H1 (cell line): Measurements from ENCODE around the gene PDE4B. TPM values are rescaled to one million over a fixed set of nuclear protein-coding genes. Genes with fewer than 3 reads are reported as not detected.

Experiments used
- CTCF ChIA-PET: fragments of 300-600 bp; sonication (Branson Sonifier 250); formaldehyde crosslinking; loops from one replicate; lab custom pipeline; 2021; ENCODE audit not compliant: partially characterized antibody; lab: Charles Lee
- POLR2A ChIA-PET: fragments of 300-600 bp; sonication (Branson Sonifier 250); formaldehyde crosslinking; loops from one replicate; lab custom pipeline; 2021; ENCODE audit warnings: inconsistent platforms; ENCODE audit not compliant: partially characterized antibody; lab: Charles Lee
- DNase-seq, 2 experiments: peaks; one replicate each; pipeline versions ENCODE4 v3.0.0 to v3.0.0-alpha.2; 2010 to 2022; ENCODE audit warnings: low spot score in 2 of 2, low read depth in 1 of 2, mixed read lengths in 1 of 2
- FAIRE-seq: peaks from 2 replicates; lab custom pipeline; 2011; peaks lifted over from hg19 to GRCh38; lab: Jason Lieb, UNC
- H2AFZ ChIP-seq: 2 replicates; pipeline ENCODE4 v1.8.1; 2012; ENCODE audit warnings: low read length, inconsistent platforms
- H2AK5ac ChIP-seq: 2 replicates; pipeline ENCODE4 v1.6.1; 2013; ENCODE audit warnings: low read depth, low read length
- H2BK120ac ChIP-seq: replicated peaks from 2 replicates; pipeline ENCODE3; 2013; ENCODE audit warnings: low read depth, low read length, inconsistent platforms
- H2BK12ac ChIP-seq: 2 replicates; pipeline ENCODE4 v1.6.1; 2013; ENCODE audit warnings: low read depth, low read length
- H2BK15ac ChIP-seq: 2 replicates; pipeline ENCODE4 v1.6.1; 2013; ENCODE audit warnings: low read length
- H2BK20ac ChIP-seq: 2 replicates; pipeline ENCODE4 v1.6.1; 2013; ENCODE audit warnings: low read length
- H2BK5ac ChIP-seq: 2 replicates; pipeline ENCODE4 v1.6.1; 2013; ENCODE audit warnings: low read depth, low read length
- H3K14ac ChIP-seq: 2 replicates; pipeline ENCODE4 v1.6.1; 2013; ENCODE audit warnings: inconsistent platforms; ENCODE audit not compliant: insufficient read length
- H3K18ac ChIP-seq: 2 replicates; pipeline ENCODE4 v1.6.1; 2013; ENCODE audit warnings: low read length; ENCODE audit errors: extremely low read depth
- H3K23ac ChIP-seq: 2 replicates; pipeline ENCODE4 v1.6.1; 2013; ENCODE audit warnings: inconsistent platforms; ENCODE audit not compliant: insufficient read length
- H3K23me2 ChIP-seq: 2 replicates; pipeline ENCODE4 v1.6.1; 2013; ENCODE audit warnings: low read depth, low read length
- H3K27ac ChIP-seq: 2 replicates; pipeline ENCODE4 v1.6.1; 2011; ENCODE audit warnings: low read depth, low read length, inconsistent platforms
- H3K27me3 ChIP-seq, 4 experiments: replicated peaks in 1 of 4; 1 replicate in 1 of 4; 2 replicates in 3 of 4; pipeline versions ENCODE4 v1.6.1 to v1.8.1; 2011 to 2013; ENCODE audit warnings: low read length in 3 of 4, mild to moderate bottlenecking in 3 of 4, inconsistent platforms in 2 of 4, mixed read lengths in 2 of 4, moderate library complexity in 1 of 4; ENCODE audit not compliant: control insufficient read depth in 3 of 4, insufficient read depth in 3 of 4; ENCODE audit errors: extremely low read depth in 1 of 4
- H3K36me3 ChIP-seq, 4 experiments: 2 replicates each; pipeline versions ENCODE4 v1.6.1 to v1.8.1; 2011 to 2013; ENCODE audit warnings: mild to moderate bottlenecking in 4 of 4, low read length in 3 of 4, moderate library complexity in 2 of 4, control low read depth in 1 of 4, inconsistent platforms in 1 of 4; ENCODE audit not compliant: insufficient read depth in 4 of 4, control insufficient read depth in 2 of 4
- H3K4ac ChIP-seq: replicated peaks from 2 replicates; pipeline ENCODE3; 2013; ENCODE audit warnings: low read length, low read depth, mixed read lengths, inconsistent platforms; ENCODE audit not compliant: insufficient read length
- H3K4me1 ChIP-seq, 4 experiments: replicated peaks in 1 of 4; 1 replicate in 1 of 4; 2 replicates in 3 of 4; pipeline versions ENCODE4 v1.6.1 to v1.8.1; 2011 to 2013; ENCODE audit warnings: low read length in 3 of 4, inconsistent platforms in 2 of 4, mixed read lengths in 1 of 4; ENCODE audit not compliant: insufficient read depth in 4 of 4, control insufficient read depth in 3 of 4
- H3K4me2 ChIP-seq, 2 experiments: 2 replicates each; pipeline versions ENCODE4 v1.6.1 to v1.8.1; 2011 to 2013; ENCODE audit warnings: low read depth in 2 of 2, low read length in 2 of 2, control low read depth in 1 of 2, inconsistent platforms in 1 of 2, mild to moderate bottlenecking in 1 of 2; ENCODE audit not compliant: insufficient read depth in 1 of 2
- H3K4me3 ChIP-seq, 4 experiments: fragments of 200-600, 300-600 bp in 1 of 4; sonication (generic), shearing (Covaris generic), sonication (Bioruptor Twin) in 1 of 4; 2 replicates each; pipeline versions ENCODE4 v1.5.1 to v1.8.1; 2011 to 2016; ENCODE audit warnings: low read length in 4 of 4, low read depth in 3 of 4, control low read depth in 2 of 4, inconsistent platforms in 2 of 4, mild to moderate bottlenecking in 2 of 4, mixed read lengths in 1 of 4, moderate library complexity in 1 of 4; ENCODE audit not compliant: insufficient read depth in 2 of 4; ENCODE audit errors: extremely low read depth in 1 of 4
- H3K56ac ChIP-seq: replicated peaks from 2 replicates; pipeline ENCODE3; 2013; ENCODE audit warnings: low read depth, mild to moderate bottlenecking, mixed read lengths, low read length, inconsistent platforms; ENCODE audit not compliant: insufficient read length
- H3K79me1 ChIP-seq: 2 replicates; pipeline ENCODE4 v1.6.1; 2013; ENCODE audit warnings: low read depth, low read length, control low read depth
- H3K79me2 ChIP-seq, 2 experiments: 2 replicates each; pipeline versions ENCODE4 v1.6.1 to v1.8.1; 2012 to 2013; ENCODE audit warnings: low read length in 2 of 2, mild to moderate bottlenecking in 2 of 2, inconsistent platforms in 1 of 2; ENCODE audit not compliant: insufficient read depth in 2 of 2, control insufficient read depth in 1 of 2
- H3K9ac ChIP-seq, 4 experiments: replicated peaks in 1 of 4; 1 replicate in 1 of 4; 2 replicates in 3 of 4; pipeline versions ENCODE4 v1.6.1 to v1.8.1; 2011 to 2013; ENCODE audit warnings: low read depth in 3 of 4, low read length in 3 of 4, control low read depth in 2 of 4, mild to moderate bottlenecking in 2 of 4, moderate library complexity in 2 of 4, inconsistent platforms in 1 of 4; ENCODE audit errors: extremely low read depth in 1 of 4
- H3K9me3 ChIP-seq, 2 experiments: 2 replicates each; pipeline versions ENCODE4 v1.6.1 to v1.8.1; 2012 to 2013; ENCODE audit warnings: mild to moderate bottlenecking in 2 of 2, moderate library complexity in 2 of 2, control low read depth in 1 of 2, inconsistent platforms in 1 of 2, low read depth in 1 of 2, low read length in 1 of 2, mixed read lengths in 1 of 2; ENCODE audit not compliant: insufficient read depth in 2 of 2
- H4K20me1 ChIP-seq, 2 experiments: replicated peaks in 1 of 2; 2 replicates each; pipeline versions ENCODE3 to v1.8.1; 2011 to 2013; ENCODE audit warnings: inconsistent platforms in 2 of 2, low read length in 2 of 2, mild to moderate bottlenecking in 1 of 2; ENCODE audit not compliant: insufficient read depth in 2 of 2, control insufficient read depth in 1 of 2
- H4K5ac ChIP-seq: 2 replicates; pipeline ENCODE4 v1.6.1; 2013; ENCODE audit warnings: low read length, low read depth, mixed read lengths, inconsistent platforms; ENCODE audit not compliant: insufficient read length
- H4K8ac ChIP-seq: 2 replicates; pipeline ENCODE4 v1.8.0; 2013; ENCODE audit warnings: mild to moderate bottlenecking, moderate library complexity, low read length, inconsistent platforms; ENCODE audit not compliant: insufficient read depth; ENCODE audit errors: extremely low read depth
- H4K91ac ChIP-seq: replicated peaks from 2 replicates; pipeline ENCODE3; 2013; ENCODE audit warnings: low read length, mixed read lengths, inconsistent platforms; ENCODE audit not compliant: insufficient read length
- ASH2L ChIP-seq: fragments of 200-600, 300-600 bp; sonication (generic); IDR thresholded peaks from one replicate; pipeline ENCODE4 v1.7.1; 2017; ENCODE audit warnings: low read length
- EGR1 ChIP-seq: IDR thresholded peaks from 2 replicates; pipeline ENCODE4 v1.6.1; 2011; ENCODE audit warnings: low read depth, low read length, borderline replicate concordance
- FOSL1 ChIP-seq: IDR thresholded peaks from 2 replicates; pipeline ENCODE4 v1.6.1; 2011; ENCODE audit warnings: mild to moderate bottlenecking, low read depth, low read length, moderate library complexity; ENCODE audit not compliant: insufficient read depth
- GABPA ChIP-seq: IDR thresholded peaks from 2 replicates; pipeline ENCODE4 v1.6.1; 2011; ENCODE audit warnings: mild to moderate bottlenecking, low read length, moderate library complexity, borderline replicate concordance; ENCODE audit not compliant: insufficient read depth
- KDM1A ChIP-seq: fragments of 200-600, 300-600 bp; sonication (generic); IDR thresholded peaks from 2 replicates; pipeline ENCODE4 v1.7.1; 2016; ENCODE audit warnings: mild to moderate bottlenecking, low read length, borderline replicate concordance
- MAFK ChIP-seq: IDR thresholded peaks from 2 replicates; pipeline ENCODE4 v1.6.1; 2012; ENCODE audit warnings: low read depth, mild to moderate bottlenecking, improper control_type of control experiment, low read length
- PHF8 ChIP-seq: fragments of 200-600 bp; sonication (generic); conservative IDR thresholded peaks from 2 replicates; pipeline ENCODE4 v1.7.1; 2012; ENCODE audit warnings: low read depth, mild to moderate bottlenecking, inconsistent platforms, low read length, moderate library complexity
- SAP30 ChIP-seq: fragments of 300-600 bp; sonication (generic); IDR thresholded peaks from 2 replicates; pipeline ENCODE4 v1.7.1; 2012; ENCODE audit warnings: low read length, moderate library complexity, mild to moderate bottlenecking, inconsistent platforms; ENCODE audit not compliant: insufficient read depth, insufficient replicate concordance
- WGBS, 2 experiments: shearing (Covaris generic) in 1 of 2; methylation state at CpG; one replicate each; pipeline versions ENCODE4 v1.1.6 to v1.1.7; 2013 to 2015; ENCODE audit warnings: low lambda C conversion rate in 2 of 2, mixed read lengths in 2 of 2, inconsistent platforms in 1 of 2, low coverage in 1 of 2, missing lambda C conversion rate in 1 of 2; ENCODE audit not compliant: insufficient replicate concordance in 2 of 2, insufficient coverage in 1 of 2, insufficient read length in 1 of 2; ENCODE audit errors: extremely low coverage in 1 of 2, missing lambda C conversion rate in 1 of 2; 5-methylcytosine and 5-hydroxymethylcytosine counted together
- polyA plus RNA-seq, 7 experiments: library from polyadenylated mRNA; depleted of rRNA in 3 of 7; stranded (reverse) in 5 of 7; unstranded in 2 of 7; fragments of >200 nt in 5 of 7; fragments of 200-250 nt in 2 of 7; gene quantifications; 1 replicate in 5 of 7; 2 replicates in 1 of 7; 4 replicates in 1 of 7; pipeline versions ENCODE4 v1.2.1 to v1.2.3, GENCODE V29; 2011 to 2013; ENCODE audit warnings: missing spikeins in 2 of 7, mixed read lengths in 2 of 7
- total RNA-seq: library from RNA; stranded (reverse); fragmentation: NEBNext Ultra II Directional; extraction: Animal tissue kit (Norgen Biotek cat#: 25700); gene quantifications from 2 replicates; pipeline ENCODE4 v1.2.1, GENCODE V29; 2021
- TF ChIP-seq, protein P1 (sequence below): IDR thresholded peaks from 2 replicates; pipeline ENCODE4 v1.6.1; 2012; ENCODE audit warnings: low read length, inconsistent platforms
- TF ChIP-seq, protein P2 (sequence below), 3 experiments: IDR thresholded peaks; 1 replicate in 2 of 3; 2 replicates in 1 of 3; pipeline versions ENCODE4 v1.5.1 to v1.6.1; 2011; ENCODE audit warnings: low read length in 3 of 3, mild to moderate bottlenecking in 3 of 3, inconsistent platforms in 2 of 3, low read depth in 1 of 3, moderate library complexity in 1 of 3; ENCODE audit not compliant: insufficient read depth in 1 of 3; ENCODE audit errors: control extremely low read depth in 1 of 3

Gene PDE4B
- total and polyA plus RNA-seq, 2 of the 8 experiments (the other 6 are each of a cell fraction or from before 2014, with no cell fraction given) = 5.0 to 15.1 TPM

DNA sequence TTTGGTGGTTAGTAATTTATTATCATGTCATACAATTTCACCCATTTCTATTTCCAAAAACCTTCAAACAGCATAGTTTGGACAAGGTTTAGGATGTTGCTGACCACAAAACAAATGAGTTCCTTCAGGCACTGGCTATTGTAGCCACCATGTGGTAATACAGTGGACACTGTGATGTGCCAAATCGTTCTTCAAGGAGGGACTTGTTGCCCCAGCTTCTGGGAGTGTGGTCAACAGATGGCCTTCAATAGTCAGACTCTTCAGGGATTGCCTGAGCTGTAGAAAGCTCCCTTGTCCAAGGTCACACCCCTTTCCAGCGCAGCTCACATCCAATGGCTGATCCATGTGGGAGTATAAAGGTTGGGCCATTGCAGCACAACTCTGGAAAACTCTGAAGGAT, 2.6 kb downstream of the PDE4B start:
- ChIA-PET CTCF (no interaction called here), POLR2A (no interaction called here)
- H2BK5ac ChIP-seq = no peak overlapping the region
- no peak overlapping the region for H3K56ac ChIP-seq
- H3K23me2 ChIP-seq = peaks cover 16% of the 10 kb centered on the region
- no peak overlapping the region for H4K8ac ChIP-seq
- no peak overlapping the region for H3K4ac ChIP-seq
- no peak overlapping the region for H4K91ac ChIP-seq
- no peak overlapping the region for H2BK20ac ChIP-seq
- FAIRE-seq (no peak), DNase-seq (no peak)
- H3K79me1 ChIP-seq = no peaks in the 10 kb centered on the region
- no peak overlapping the region for H2AFZ ChIP-seq
- no peak overlapping the region for H3K4me3 ChIP-seq
- H3K9me3 ChIP-seq = no peaks in the 10 kb centered on the region
- H2BK12ac ChIP-seq = no peak overlapping the region
- no peaks in the 10 kb centered on the region for H3K36me3 ChIP-seq
- no peak overlapping the region for H3K14ac ChIP-seq
- no peak overlapping the region for H3K4me2 ChIP-seq
- 90% methylated on average over 2 of the region's 2 CpGs; no CpG with 5 or more reads in 1 of the 2 experiments for WGBS, 2 experiments
- H3K27me3 ChIP-seq = peaks cover 22 to 48% (median 38%) of the 10 kb centered on the region in 4 experiments
- no peak overlapping the region for H2BK120ac ChIP-seq
- no peaks in the 10 kb centered on the region for H3K79me2 ChIP-seq
- H3K4me1 ChIP-seq = peaks cover 0 to 5% (median 2%) of the 10 kb centered on the region in 4 experiments; a peak in 5 of 7 replicates
- no peak overlapping the region for H3K27ac ChIP-seq
- H2AK5ac ChIP-seq = no peak overlapping the region
- H4K5ac ChIP-seq = no peak overlapping the region
- peaks cover 1 to 2% of the 10 kb centered on the region in 2 experiments for H4K20me1 ChIP-seq
- H3K23ac ChIP-seq = no peak overlapping the region
- H2BK15ac ChIP-seq = no peak overlapping the region
- H3K9ac ChIP-seq = no peak overlapping the region
- no peak overlapping the region for H3K18ac ChIP-seq
- TF ChIP-seq, protein P1, sequence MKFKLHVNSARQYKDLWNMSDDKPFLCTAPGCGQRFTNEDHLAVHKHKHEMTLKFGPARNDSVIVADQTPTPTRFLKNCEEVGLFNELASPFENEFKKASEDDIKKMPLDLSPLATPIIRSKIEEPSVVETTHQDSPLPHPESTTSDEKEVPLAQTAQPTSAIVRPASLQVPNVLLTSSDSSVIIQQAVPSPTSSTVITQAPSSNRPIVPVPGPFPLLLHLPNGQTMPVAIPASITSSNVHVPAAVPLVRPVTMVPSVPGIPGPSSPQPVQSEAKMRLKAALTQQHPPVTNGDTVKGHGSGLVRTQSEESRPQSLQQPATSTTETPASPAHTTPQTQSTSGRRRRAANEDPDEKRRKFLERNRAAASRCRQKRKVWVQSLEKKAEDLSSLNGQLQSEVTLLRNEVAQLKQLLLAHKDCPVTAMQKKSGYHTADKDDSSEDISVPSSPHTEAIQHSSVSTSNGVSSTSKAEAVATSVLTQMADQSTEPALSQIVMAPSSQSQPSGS = no peak
- no peak for TF ChIP-seq MAFK
- no peak for TF ChIP-seq FOSL1
- TF ChIP-seq SAP30 = no peak
- TF ChIP-seq KDM1A = no peak
- no peak for TF ChIP-seq GABPA
- TF ChIP-seq ASH2L = no peak
- TF ChIP-seq, protein P2, sequence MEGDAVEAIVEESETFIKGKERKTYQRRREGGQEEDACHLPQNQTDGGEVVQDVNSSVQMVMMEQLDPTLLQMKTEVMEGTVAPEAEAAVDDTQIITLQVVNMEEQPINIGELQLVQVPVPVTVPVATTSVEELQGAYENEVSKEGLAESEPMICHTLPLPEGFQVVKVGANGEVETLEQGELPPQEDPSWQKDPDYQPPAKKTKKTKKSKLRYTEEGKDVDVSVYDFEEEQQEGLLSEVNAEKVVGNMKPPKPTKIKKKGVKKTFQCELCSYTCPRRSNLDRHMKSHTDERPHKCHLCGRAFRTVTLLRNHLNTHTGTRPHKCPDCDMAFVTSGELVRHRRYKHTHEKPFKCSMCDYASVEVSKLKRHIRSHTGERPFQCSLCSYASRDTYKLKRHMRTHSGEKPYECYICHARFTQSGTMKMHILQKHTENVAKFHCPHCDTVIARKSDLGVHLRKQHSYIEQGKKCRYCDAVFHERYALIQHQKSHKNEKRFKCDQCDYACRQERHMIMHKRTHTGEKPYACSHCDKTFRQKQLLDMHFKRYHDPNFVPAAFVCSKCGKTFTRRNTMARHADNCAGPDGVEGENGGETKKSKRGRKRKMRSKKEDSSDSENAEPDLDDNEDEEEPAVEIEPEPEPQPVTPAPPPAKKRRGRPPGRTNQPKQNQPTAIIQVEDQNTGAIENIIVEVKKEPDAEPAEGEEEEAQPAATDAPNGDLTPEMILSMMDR (IDR thresholded peaks at IDR 0.05; ENCODE audit: control extremely low read depth in 1 of 3, insufficient read depth in 1 of 3, low read depth in 1 of 3, low read length in 3 of 3) = no peak
- no peak for TF ChIP-seq EGR1
- TF ChIP-seq PHF8 = no peak
